ENCODE data around the gene RAPGEF5. TPM values are rescaled to one million over a fixed set of nuclear protein-coding genes. Genes with fewer than 3 reads are reported as not detected.

RAPGEF5 gene
- total RNA-seq, 2 donors from 2014 or later, result 0.10 to 0.85 TPM

DNA sequence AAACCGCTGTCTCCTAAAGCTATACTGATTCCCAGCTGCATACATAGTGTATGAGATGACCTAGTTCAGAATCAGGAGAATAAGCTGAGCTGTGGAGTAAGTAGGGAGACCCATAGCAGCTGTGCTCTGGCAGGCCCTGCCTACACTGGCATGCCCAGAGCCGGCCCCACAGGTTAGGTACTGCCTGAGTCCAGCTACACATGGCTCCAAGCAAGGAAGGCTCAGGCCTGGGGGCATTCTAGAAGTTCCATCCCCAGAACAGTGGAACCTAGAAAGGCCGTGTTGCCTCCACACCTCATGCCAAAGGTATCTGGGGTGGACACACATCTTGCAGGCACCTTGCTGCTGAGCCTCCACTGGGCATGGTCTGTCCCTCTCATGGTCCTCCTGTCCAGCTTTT, 215.6 kb downstream of the RAPGEF5 start:
- Mint-ChIP-seq H3K4me3 (no peak overlapping the region), H3K27me3 (peaks cover 44% of the 10 kb centered on the region), H3K4me1 (no peaks in the 10 kb centered on the region), H3K27ac (no peak overlapping the region), H3K36me3 (ENCODE audit: low read depth) (no peaks in the 10 kb centered on the region)
- no peaks in the 10 kb centered on the region for H3K9me3 ChIP-seq (ENCODE audit: control insufficient read depth, low read length, poor library complexity, severe bottlenecking)
- no peak for ATAC-seq
- DNase-seq, result no peak

DNA sequence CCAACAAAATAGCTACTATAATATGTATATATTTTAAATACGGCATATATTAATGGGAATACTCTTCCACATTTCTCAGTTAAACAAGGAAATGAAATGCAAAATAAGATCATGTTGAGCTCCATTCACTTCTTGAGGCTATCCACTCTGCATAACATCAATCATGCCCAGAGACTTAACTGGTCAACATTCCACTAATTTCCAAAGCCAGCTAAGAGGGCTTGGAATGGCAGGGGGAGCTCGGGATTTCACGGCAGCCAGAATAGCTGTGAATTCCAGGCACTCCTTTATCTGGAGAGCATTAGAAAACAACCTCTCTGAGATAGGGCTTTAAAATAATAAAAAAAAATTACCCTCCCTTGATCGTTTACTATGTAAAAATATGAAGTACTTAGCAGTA, 216.4 kb downstream of the RAPGEF5 start:
- ATAC-seq (no peak), DNase-seq (no peak)
- H3K4me3 Mint-ChIP-seq, result no peak overlapping the region
- no peaks in the 10 kb centered on the region for H3K4me1 Mint-ChIP-seq
- no peak overlapping the region for H3K27ac Mint-ChIP-seq
- no peaks in the 10 kb centered on the region for H3K36me3 Mint-ChIP-seq (ENCODE audit: low read depth)
- peaks cover 43% of the 10 kb centered on the region for H3K27me3 Mint-ChIP-seq
- H3K9me3 ChIP-seq (ENCODE audit: control insufficient read depth, low read length, poor library complexity, severe bottlenecking), result no peaks in the 10 kb centered on the region

- no peak for DNase-seq
- no peaks in the 10 kb centered on the region for H3K9me3 ChIP-seq (ENCODE audit: control insufficient read depth, low read length, poor library complexity, severe bottlenecking)
- no peak for ATAC-seq
- peaks cover 36% of the 10 kb centered on the region for H3K27me3 Mint-ChIP-seq
- no peaks in the 10 kb centered on the region for H3K4me1 Mint-ChIP-seq
- no peak overlapping the region for H3K27ac Mint-ChIP-seq
- no peak overlapping the region for H3K4me3 Mint-ChIP-seq
- H3K36me3 Mint-ChIP-seq (ENCODE audit: low read depth), result no peaks in the 10 kb centered on the region
Measured at GRCh38 chr7:22138886-22139285, 218.1 kb downstream of the RAPGEF5 start.

GRCh38 chr7:22138106-22138505, 218.8 kb downstream of the RAPGEF5 start:
- ATAC-seq (no peak), DNase-seq (no peak)
- H3K9me3 ChIP-seq (ENCODE audit: control insufficient read depth, low read length, poor library complexity, severe bottlenecking), result no peaks in the 10 kb centered on the region
- H3K27me3 Mint-ChIP-seq, result peaks cover 35% of the 10 kb centered on the region
- H3K27ac Mint-ChIP-seq, result no peak overlapping the region
- H3K36me3 Mint-ChIP-seq (ENCODE audit: low read depth), result no peaks in the 10 kb centered on the region
- no peaks in the 10 kb centered on the region for H3K4me1 Mint-ChIP-seq
- H3K4me3 Mint-ChIP-seq, result no peak overlapping the region

DNA sequence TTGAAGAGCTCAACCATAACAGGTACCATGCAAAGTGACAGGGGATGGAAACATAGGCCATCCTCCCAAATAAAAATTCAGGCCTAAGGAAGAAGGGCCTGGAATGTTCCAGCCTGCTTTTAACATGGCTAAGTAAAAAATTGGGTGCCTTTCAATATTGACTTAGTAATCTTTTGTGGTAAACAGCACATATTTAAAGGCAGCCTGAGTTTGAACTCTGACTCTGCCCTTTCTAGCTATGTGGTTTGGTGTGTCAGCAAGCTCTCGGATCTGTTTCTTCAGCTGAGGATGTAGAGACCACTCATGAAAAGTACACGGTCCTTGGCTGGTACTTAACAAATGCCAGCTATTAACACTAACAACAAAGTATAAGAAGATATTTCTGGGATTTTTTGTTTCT, 219.5 kb downstream of the RAPGEF5 start:
- no peak for DNase-seq
- Mint-ChIP-seq H3K4me1 (no peaks in the 10 kb centered on the region), H3K27me3 (peaks cover 36% of the 10 kb centered on the region), H3K36me3 (ENCODE audit: low read depth) (no peaks in the 10 kb centered on the region), H3K27ac (no peak overlapping the region), H3K4me3 (no peak overlapping the region)
- no peak for ATAC-seq
- H3K9me3 ChIP-seq (ENCODE audit: control insufficient read depth, low read length, poor library complexity, severe bottlenecking), result no peaks in the 10 kb centered on the region

DNA sequence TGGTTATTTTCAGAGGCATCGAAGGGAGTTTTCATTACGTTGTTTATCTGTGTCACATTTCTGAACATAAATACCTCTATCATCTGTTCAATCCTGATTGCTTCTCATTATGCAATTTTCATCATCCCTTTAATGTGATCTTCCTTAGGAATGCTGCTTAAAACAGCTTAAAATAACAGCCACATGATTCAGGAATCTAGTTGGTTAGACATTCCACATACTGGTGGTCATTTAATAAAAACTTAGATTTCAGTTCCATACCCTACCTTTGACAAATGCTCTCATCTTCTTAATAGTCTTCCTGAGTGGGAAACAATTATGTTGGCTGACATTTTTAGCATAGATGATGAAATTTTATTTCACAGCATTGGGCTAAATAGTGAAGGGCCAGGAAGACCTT, 219.9 kb downstream of the RAPGEF5 start:
- no peak for ATAC-seq
- H3K9me3 ChIP-seq (ENCODE audit: control insufficient read depth, low read length, poor library complexity, severe bottlenecking), result no peaks in the 10 kb centered on the region
- no peak overlapping the region for H3K27ac Mint-ChIP-seq
- H3K36me3 Mint-ChIP-seq (ENCODE audit: low read depth), result no peaks in the 10 kb centered on the region
- H3K4me1 Mint-ChIP-seq, result no peaks in the 10 kb centered on the region
- H3K27me3 Mint-ChIP-seq, result peaks cover 35% of the 10 kb centered on the region
- no peak overlapping the region for H3K4me3 Mint-ChIP-seq
- DNase-seq, result no peak

DNA sequence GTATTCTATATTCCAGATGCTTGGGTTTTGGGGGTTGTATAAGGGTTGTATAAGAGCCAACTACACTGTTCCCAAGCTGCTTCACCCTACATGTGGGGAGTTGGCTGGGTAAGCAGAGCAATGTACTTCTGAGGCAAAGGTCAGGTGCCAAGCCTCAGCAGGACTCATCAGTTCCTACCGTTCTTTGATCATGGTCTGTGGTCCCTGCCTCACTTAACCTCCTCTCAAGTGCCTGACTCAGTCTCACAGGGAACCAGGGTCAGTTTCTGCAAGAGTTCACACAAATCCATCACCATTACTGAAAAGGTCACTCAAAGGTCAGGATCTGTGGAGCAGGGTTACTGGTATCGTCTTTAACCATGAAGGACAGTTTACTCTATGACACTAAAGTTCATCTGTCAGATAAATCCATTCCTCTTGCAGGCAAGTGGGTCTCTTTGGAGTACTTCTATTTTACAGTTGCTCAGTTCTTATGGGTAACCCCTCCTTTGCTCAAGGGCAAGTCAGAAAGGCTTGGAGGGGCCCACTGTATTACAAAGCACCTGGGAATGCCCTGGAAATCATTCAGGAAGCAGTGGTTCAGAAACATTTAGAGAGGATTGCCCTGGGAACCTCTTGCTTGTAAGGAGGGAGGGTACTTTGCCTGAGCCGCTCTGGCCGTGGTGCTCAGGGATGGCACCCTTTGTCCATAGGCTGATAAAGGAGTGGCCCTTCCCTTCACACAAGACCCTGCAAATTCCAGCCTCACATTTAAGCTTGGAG, 227.0 kb downstream of the RAPGEF5 start:
- no peak for ATAC-seq
- Mint-ChIP-seq H3K4me1 (no peaks in the 10 kb centered on the region), H3K4me3 (no peak overlapping the region), H3K27me3 (peaks cover 47% of the 10 kb centered on the region), H3K36me3 (ENCODE audit: low read depth) (no peaks in the 10 kb centered on the region), H3K27ac (no peak overlapping the region)
- no peak for DNase-seq
- no peaks in the 10 kb centered on the region for H3K9me3 ChIP-seq (ENCODE audit: control insufficient read depth, low read length, poor library complexity, severe bottlenecking)

- Mint-ChIP-seq H3K4me1 (no peaks in the 10 kb centered on the region), H3K27me3 (peaks cover 47% of the 10 kb centered on the region), H3K36me3 (ENCODE audit: low read depth) (no peaks in the 10 kb centered on the region), H3K4me3 (no peak overlapping the region), H3K27ac (no peak overlapping the region)
- no peak for ATAC-seq
- DNase-seq, result no peak
- H3K9me3 ChIP-seq (ENCODE audit: control insufficient read depth, low read length, poor library complexity, severe bottlenecking), result no peaks in the 10 kb centered on the region
Measured at GRCh38 chr7:22129166-22129565, 227.8 kb downstream of the RAPGEF5 start.

- Mint-ChIP-seq H3K36me3 (ENCODE audit: low read depth) (no peaks in the 10 kb centered on the region), H3K27ac (no peak overlapping the region), H3K4me1 (no peaks in the 10 kb centered on the region), H3K4me3 (no peak overlapping the region), H3K27me3 (peaks cover 44% of the 10 kb centered on the region)
- no peak for DNase-seq
- no peak for ATAC-seq
- no peaks in the 10 kb centered on the region for H3K9me3 ChIP-seq (ENCODE audit: control insufficient read depth, low read length, poor library complexity, severe bottlenecking)
Measured at GRCh38 chr7:22128528-22128920, 228.4 kb downstream of the RAPGEF5 start.

DNA sequence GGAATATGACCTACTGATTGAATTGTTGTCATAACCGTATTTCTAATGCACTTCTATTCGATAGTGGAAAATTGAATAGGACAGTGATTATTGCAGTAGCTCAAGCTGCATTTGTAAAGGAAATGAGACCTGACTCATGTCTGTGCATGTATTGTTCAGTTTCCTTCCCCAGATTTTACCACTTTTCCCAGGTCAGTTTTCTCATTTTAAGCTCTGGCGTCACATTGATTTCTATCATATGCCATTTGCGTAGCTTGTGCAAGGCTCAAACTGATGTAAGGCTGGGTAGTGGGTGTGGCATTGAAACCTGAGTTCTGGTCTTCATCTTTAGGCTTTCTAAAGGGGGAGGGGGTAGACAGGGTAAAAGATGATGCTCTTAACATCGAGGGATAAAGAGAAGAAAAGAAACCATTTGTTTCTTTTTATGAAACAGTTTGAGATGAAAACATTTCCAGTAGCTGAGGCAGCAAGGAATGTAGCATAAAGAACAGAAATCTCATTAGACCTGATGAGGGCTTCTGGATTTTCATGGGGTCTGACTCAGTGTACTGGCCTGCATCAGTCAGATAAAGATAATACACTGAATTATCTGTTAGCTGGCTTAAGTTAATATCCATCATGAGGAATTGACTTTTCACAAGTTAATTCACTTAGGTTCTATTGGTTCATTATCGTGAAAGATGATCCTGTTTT, 229.0 kb downstream of the RAPGEF5 start:
- peaks cover 44% of the 10 kb centered on the region for H3K27me3 Mint-ChIP-seq
- DNase-seq (no peak), ATAC-seq (no peak)
- no peaks in the 10 kb centered on the region for H3K9me3 ChIP-seq (ENCODE audit: control insufficient read depth, low read length, poor library complexity, severe bottlenecking)
- no peaks in the 10 kb centered on the region for H3K4me1 Mint-ChIP-seq
- no peak overlapping the region for H3K4me3 Mint-ChIP-seq
- no peaks in the 10 kb centered on the region for H3K36me3 Mint-ChIP-seq (ENCODE audit: low read depth)
- no peak overlapping the region for H3K27ac Mint-ChIP-seq

DNA sequence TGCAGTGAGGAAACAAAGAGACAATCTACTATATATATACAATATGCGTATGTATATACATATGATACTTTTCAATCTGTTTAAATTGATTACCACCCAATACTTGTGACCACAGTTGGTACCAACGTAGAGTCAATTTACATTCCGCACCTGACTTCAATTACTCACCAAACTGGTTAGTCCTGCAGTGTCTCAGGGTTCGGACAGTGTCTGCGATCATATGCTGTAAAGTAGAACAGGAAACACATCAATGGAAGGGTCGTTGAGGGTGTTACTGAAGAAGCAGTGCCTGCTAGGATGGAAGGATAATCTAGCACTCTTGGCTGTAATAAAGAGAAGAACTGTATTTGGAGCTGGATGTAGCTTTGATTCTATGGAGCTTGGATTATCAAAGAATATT, 231.5 kb downstream of the RAPGEF5 start:
- Mint-ChIP-seq H3K36me3 (ENCODE audit: low read depth) (no peaks in the 10 kb centered on the region), H3K4me3 (no peak overlapping the region), H3K27ac (no peak overlapping the region), H3K4me1 (peaks cover 7% of the 10 kb centered on the region), H3K27me3 (peaks cover 36% of the 10 kb centered on the region)
- no peaks in the 10 kb centered on the region for H3K9me3 ChIP-seq (ENCODE audit: control insufficient read depth, low read length, poor library complexity, severe bottlenecking)
- ATAC-seq, result no peak
- no peak for DNase-seq

- H3K27ac Mint-ChIP-seq, result no peak overlapping the region
- H3K4me1 Mint-ChIP-seq, result peaks cover 7% of the 10 kb centered on the region
Measured at GRCh38 chr7:22124941-22125340, 232.0 kb downstream of the RAPGEF5 start.

DNA sequence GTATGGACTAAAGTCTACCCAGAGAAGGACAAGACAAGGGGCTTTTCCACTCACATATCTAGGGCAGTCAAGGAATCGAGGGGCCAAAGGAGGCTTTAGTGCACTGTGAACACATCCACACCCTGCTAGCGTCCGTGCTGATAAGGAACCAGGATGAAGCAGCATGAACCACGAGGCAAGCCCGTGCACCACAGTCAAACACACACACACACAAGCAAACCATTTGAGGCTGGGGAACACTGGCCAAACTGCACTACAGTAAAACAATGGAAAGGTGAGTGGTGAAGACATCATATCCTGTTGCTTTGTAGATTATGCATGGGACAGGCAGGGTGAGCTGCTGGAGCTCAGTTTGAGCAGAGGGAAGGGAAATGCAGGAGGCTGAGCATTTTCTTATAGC, 233.8 kb downstream of the RAPGEF5 start:
- H3K4me3 Mint-ChIP-seq, result no peak overlapping the region
- no peaks in the 10 kb centered on the region for H3K36me3 Mint-ChIP-seq (ENCODE audit: low read depth)
- H3K27ac Mint-ChIP-seq, result no peak overlapping the region
- H3K9me3 ChIP-seq (ENCODE audit: control insufficient read depth, low read length, poor library complexity, severe bottlenecking), result no peaks in the 10 kb centered on the region
- peaks cover 20% of the 10 kb centered on the region for H3K27me3 Mint-ChIP-seq
- DNase-seq, result no peak
- ATAC-seq, result no peak
- peaks cover 7% of the 10 kb centered on the region for H3K4me1 Mint-ChIP-seq

More at GRCh38 chr7:22124941-22125340, 232.0 kb downstream of the RAPGEF5 start:
- no peaks in the 10 kb centered on the region for H3K9me3 ChIP-seq (ENCODE audit: control insufficient read depth, low read length, poor library complexity, severe bottlenecking)
- DNase-seq (no peak), ATAC-seq (no peak)
- Mint-ChIP-seq H3K36me3 (ENCODE audit: low read depth) (no peaks in the 10 kb centered on the region), H3K4me3 (no peak overlapping the region), H3K27me3 (peaks cover 31% of the 10 kb centered on the region)

All from T-helper 17 cell (primary cell).